Adrenal gland (tissue), 12 donors: ENCODE measurements around the gene ST6GALNAC6. TPM values are rescaled to one million over a fixed set of nuclear protein-coding genes. Genes with fewer than 3 reads are reported as not detected.

Experiments
- DNase-seq, 7 donors: peaks; one replicate each; pipeline ENCODE4 v3.0.0-alpha.2; 2019 to 2020
- H3K27ac ChIP-seq, 5 donors: fragments of 200-600 bp; sonication (generic) in 4 of 5; 1 replicate in 3 of 5; 2 replicates in 2 of 5; pipeline versions ENCODE4 v1.5.1 to v1.8.0; 2016 to 2020; ENCODE audit warnings: mild to moderate bottlenecking in 1 of 5
- H3K27me3 ChIP-seq: fragments of 200-600 bp; 2 replicates; pipeline ENCODE4 v1.8.0; 2021
- H3K36me3 ChIP-seq, 2 donors: fragments of 200-600 bp; replicated peaks in 1 of 2; 1 replicate in 1 of 2; 2 replicates in 1 of 2; pipeline versions ENCODE4 v1.5.1 to v1.8.0; 2018 to 2022
- H3K4me1 ChIP-seq, 2 donors: fragments of 200-600 bp; replicated peaks in 1 of 2; 1 replicate in 1 of 2; 2 replicates in 1 of 2; pipeline versions ENCODE4 v1.5.1 to v1.8.0; 2018 to 2021
- H3K4me3 ChIP-seq, 4 donors: fragments of 200-600 bp; sonication (generic) in 3 of 4; one replicate each; pipeline ENCODE4 v1.5.1; 2016 to 2018
- H3K9me3 ChIP-seq, 3 donors: fragments of 200-600 bp; sonication (generic) in 1 of 3; replicated peaks in 1 of 3; 1 replicate in 2 of 3; 2 replicates in 1 of 3; pipeline versions ENCODE4 v1.5.1 to v1.8.0; 2016 to 2021
- POLR2A ChIP-seq, 2 donors: fragments of 450-650 bp; IDR thresholded peaks; one replicate each; pipeline ENCODE4 v1.6.1; 2017; ENCODE audit warnings: antibody characterized with exemption in 2 of 2, mild to moderate bottlenecking in 2 of 2, moderate library complexity in 1 of 2
- WGBS, 4 donors: extraction: QIAGEN DNeasy Blood & Tissue Kit in 2 of 4; methylation state at CpG; one replicate each; pipeline versions ENCODE4 v1.1.5 to v1.1.7; 2013 to 2017; 5-methylcytosine and 5-hydroxymethylcytosine counted together
- intact Hi-C, 2 donors: fragments of 100-400 bp; cut with DNase I; formaldehyde crosslinking; loops; one replicate each; pipeline versions ENCODE4 v1.14.1 to v1.15.0; 2022 to 2023
- polyA plus RNA-seq, 3 donors: library from polyadenylated mRNA; stranded (reverse); fragments of 200-250 nt in 2 of 3; fragments of 350-450 nt in 1 of 3; fragmentation: Illumina TruSeq in 1 of 3; extraction: RNeasy Lipid Tissue Mini Kit (QIAGEN cat#74804) in 1 of 3; gene quantifications; one replicate each; pipeline ENCODE4 v1.2.3, GENCODE V29; 2013 to 2014
- total RNA-seq, 9 donors: library from RNA; depleted of rRNA in 4 of 9; stranded (reverse); fragments of >200 nt in 4 of 9; fragments of 120-200 nt in 1 of 9; fragmentation: NEBNext Ultra II Directional in 1 of 9; extraction: Animal tissue kit (Norgen Biotek cat#: 25700) in 1 of 9; gene quantifications; one replicate each; pipeline versions ENCODE4 v1.1.0 to v1.2.4, GENCODE V29; 2013 to 2023
- TF ChIP-seq, protein P1 (sequence below), 6 experiments: fragments of 450-650 bp in 4 of 6; fragments of 200-600 bp in 2 of 6; sonication (generic) in 1 of 6; IDR thresholded peaks; 1 replicate in 5 of 6; 2 replicates in 1 of 6; pipeline versions ENCODE4 v1.5.1 to v1.8.0; 2016 to 2021; ENCODE audit warnings: antibody characterized with exemption in 6 of 6, mild to moderate bottlenecking in 2 of 6, moderate library complexity in 1 of 6
- donor health status: healthy with polysubstance abuse.
- donor health status: Bipolar disorder and iron deficiency.
- donor health status: DM: yes; HTN: yes; CAD: no.
- donor health status: DM: no; HTN: no; CAD: no.
- donor health status: DM: no; HTN: no; CAD: no.
- donor health status: DM: yes; HTN: yes; CAD: no.

ST6GALNAC6 gene
- total and polyA plus RNA-seq, 12 donors: 26.7 to 129 (median 53.2) TPM

DNA sequence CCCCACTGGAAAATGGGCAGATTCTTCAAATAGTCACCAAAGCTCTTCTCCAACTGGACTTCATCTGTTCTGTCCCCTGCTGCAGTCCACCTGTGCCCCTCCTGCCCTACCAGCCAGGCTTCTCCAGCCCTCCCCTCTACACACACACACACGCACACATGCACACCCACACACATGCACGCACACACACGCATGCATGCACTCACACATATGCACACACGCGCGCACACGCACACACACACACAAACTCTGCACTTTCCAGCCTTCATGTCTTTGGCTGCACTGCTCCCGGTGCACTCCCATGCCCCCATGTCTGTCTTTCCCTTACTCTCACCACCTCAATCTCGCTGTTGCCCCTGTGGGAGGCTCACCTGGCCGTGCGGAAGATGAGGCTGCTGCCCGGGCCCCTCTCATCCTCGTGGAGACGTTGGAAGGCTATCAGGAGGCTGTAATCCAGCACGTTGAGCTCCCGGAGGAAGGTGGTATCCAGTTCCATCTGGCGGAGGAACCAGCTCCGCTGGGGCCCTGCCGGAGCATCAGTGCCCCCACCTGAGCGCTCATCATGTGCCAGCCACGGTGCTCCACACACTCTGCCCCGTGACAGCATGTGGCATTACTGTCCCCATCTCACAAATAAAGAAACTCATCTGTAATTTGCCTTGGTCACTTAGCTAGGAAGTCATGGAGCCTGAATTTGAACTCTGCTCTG is 25.5 kb upstream of the ST6GALNAC6 start:
- Histone ChIP-seq H3K27me3 (peaks cover 28% of the 10 kb centered on the region), H3K36me3 (no peaks in the 10 kb centered on the region), H3K4me3 (no peak overlapping the region), H3K4me1 (peaks cover 6 to 24% of the 10 kb centered on the region in 2 donors), H3K9me3 (no peaks in the 10 kb centered on the region), H3K27ac (no peak overlapping the region)
- intact Hi-C loops: loop anchor here (5.0 to 10.0 kb wide), 4 partner anchors 188 to 420 kb away; partner anchors contain the start of gene TOR2A (in 1 of the 2)
- TF ChIP-seq, protein P1, sequence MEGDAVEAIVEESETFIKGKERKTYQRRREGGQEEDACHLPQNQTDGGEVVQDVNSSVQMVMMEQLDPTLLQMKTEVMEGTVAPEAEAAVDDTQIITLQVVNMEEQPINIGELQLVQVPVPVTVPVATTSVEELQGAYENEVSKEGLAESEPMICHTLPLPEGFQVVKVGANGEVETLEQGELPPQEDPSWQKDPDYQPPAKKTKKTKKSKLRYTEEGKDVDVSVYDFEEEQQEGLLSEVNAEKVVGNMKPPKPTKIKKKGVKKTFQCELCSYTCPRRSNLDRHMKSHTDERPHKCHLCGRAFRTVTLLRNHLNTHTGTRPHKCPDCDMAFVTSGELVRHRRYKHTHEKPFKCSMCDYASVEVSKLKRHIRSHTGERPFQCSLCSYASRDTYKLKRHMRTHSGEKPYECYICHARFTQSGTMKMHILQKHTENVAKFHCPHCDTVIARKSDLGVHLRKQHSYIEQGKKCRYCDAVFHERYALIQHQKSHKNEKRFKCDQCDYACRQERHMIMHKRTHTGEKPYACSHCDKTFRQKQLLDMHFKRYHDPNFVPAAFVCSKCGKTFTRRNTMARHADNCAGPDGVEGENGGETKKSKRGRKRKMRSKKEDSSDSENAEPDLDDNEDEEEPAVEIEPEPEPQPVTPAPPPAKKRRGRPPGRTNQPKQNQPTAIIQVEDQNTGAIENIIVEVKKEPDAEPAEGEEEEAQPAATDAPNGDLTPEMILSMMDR (IDR thresholded peaks at IDR 0.05): no peak
- TF ChIP-seq POLR2A (IDR thresholded peaks at IDR 0.05): no peak
- DNase-seq: no peak
- WGBS, 4 donors: 80 to 93% (median 84%) methylated on average over 14 to 22 of the region's 22 CpGs

DNA sequence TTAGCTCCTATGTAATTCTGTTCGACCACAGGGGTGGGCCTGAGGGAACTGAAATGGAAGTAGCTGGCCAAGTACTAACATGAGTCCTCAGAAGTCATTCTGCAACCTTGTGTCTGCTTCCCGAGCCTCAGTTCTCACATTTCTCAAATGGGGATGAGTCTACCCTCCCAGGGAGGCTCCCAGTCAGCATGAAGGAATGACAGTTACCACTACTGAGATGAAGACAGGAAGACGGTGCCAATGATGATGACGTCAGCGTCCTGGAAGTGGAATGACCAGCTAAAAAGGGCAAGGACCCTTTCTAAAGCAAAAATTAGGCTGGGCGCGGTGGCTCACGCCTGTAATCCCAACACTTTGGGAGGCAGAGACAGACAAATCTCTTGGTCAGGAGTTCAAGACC is 24.4 kb upstream of the ST6GALNAC6 start:
- no peaks in the 10 kb centered on the region for H3K36me3 ChIP-seq
- peak in 1 of 7 donors; percentile 63 for DNase-seq
- peaks cover 14 to 35% of the 10 kb centered on the region in 2 donors for H3K4me1 ChIP-seq
- H3K4me3 ChIP-seq: no peak overlapping the region
- whole genome bisulfite sequencing, 4 donors: 51 to 75% (median 66%) methylated on average over 8 of the region's 8 CpGs
- H3K9me3 ChIP-seq: no peaks in the 10 kb centered on the region
- intact Hi-C loops: loop anchor here (5.0 to 10.0 kb wide), 4 partner anchors 186 to 419 kb away; partner anchors contain the start of gene TOR2A (in 1 of the 2)
- no peak for TF ChIP-seq POLR2A (IDR thresholded peaks at IDR 0.05)
- TF ChIP-seq, protein P1 (IDR thresholded peaks at IDR 0.05): no peak
- no peak overlapping the region for H3K27ac ChIP-seq
- peaks cover 28% of the 10 kb centered on the region for H3K27me3 ChIP-seq

DNA sequence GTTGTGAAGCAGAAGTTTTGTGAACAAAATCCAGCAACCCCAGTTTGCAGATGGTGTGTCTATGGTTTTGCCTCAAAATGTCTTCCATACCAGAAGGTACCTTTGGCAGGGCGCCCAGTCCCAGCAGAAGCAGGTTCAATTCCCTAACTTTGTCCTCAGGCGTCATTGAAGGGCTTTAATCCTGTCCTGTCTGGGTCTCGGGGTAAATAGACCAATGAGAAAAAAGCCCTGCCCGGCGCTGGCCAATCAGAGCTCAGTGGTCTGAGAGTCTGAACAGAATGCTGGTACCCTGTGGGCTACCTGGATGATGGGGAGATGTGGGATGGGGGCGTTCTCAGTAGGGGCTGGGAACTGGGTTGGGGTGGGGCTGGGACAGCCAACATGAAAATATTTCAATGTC is 23.6 kb upstream of the ST6GALNAC6 start:
- 48 to 56% (median 52%) methylated on average over 6 of the region's 6 CpGs for WGBS, 4 donors
- Histone ChIP-seq H3K27me3 (peaks cover 27% of the 10 kb centered on the region), H3K9me3 (no peaks in the 10 kb centered on the region), H3K27ac (no peak overlapping the region), H3K36me3 (no peaks in the 10 kb centered on the region), H3K4me1 (peaks cover 18 to 40% of the 10 kb centered on the region in 2 donors), H3K4me3 (no peak overlapping the region)
- intact Hi-C loops: loop anchor here (5.0 to 10.0 kb wide), 4 partner anchors 186 to 418 kb away; partner anchors contain the start of gene TOR2A (in 1 of the 2)
- DNase-seq: no peak
- no peak for TF ChIP-seq POLR2A (IDR thresholded peaks at IDR 0.05)

DNA sequence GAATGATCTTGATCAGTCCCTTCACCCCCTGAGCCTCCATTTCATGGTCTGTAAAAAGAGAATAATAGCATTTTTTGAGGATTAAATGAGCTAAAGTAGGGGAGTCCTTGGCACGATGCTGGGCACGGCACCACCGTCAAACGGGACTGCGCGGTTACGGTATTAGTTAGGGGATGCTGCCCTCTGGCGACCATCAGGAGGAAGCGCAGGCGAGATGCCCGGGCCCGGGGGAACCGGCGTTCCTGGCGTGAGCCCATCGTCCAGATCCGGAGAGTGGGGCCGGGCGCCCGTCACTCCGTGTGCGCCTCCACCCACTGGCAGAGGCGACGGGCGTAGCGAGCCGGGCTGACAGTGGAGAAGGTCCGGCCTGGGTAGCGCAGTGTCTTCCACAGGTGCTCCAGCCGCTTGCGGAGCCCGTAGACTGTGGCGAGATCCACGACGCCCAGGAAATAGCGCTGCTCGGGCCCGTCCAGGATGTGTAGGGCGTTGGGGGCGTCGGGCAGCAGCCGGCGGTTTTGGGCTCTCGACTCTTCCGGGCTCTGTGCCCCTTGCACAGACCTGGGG is 22.2 kb upstream of the ST6GALNAC6 start:
- intact Hi-C loops: loop anchor here (5.0 to 10.0 kb wide), 4 partner anchors 184 to 417 kb away; partner anchors contain the start of gene TOR2A (in 1 of the 2)
- peak; percentile 61 to 87 (median 76) for DNase-seq
- H3K27me3 ChIP-seq: peaks cover 13% of the 10 kb centered on the region
- no peaks in the 10 kb centered on the region for H3K36me3 ChIP-seq
- peaks cover 13 to 37% of the 10 kb centered on the region in 2 donors for H3K4me1 ChIP-seq
- TF ChIP-seq, protein P1 (IDR thresholded peaks at IDR 0.05): peak; percentile 92 to 97 (median 95)
- no peak for TF ChIP-seq POLR2A (IDR thresholded peaks at IDR 0.05)
- no peaks in the 10 kb centered on the region for H3K9me3 ChIP-seq
- no peak overlapping the region for H3K27ac ChIP-seq
- no peak overlapping the region for H3K4me3 ChIP-seq
- WGBS, 4 donors: 3 to 14% (median 9%) methylated on average over 14 to 45 of the region's 45 CpGs
